Frontal cortex (tissue), 4 donors: ENCODE measurements around the gene AGFG2. TPM values are rescaled to one million over a fixed set of nuclear protein-coding genes. Genes with fewer than 3 reads are reported as not detected.
"Not testable (repeated sequence)": the region's sequence is repeated elsewhere in the genome, so short reads cannot be mapped to it uniquely, and the experiment has no call there.

Experiments
- DNase-seq, 2 donors: peaks; one replicate each; pipeline ENCODE4 v3.0.0; 2012; ENCODE audit warnings: low spot score in 2 of 2
- FAIRE-seq: peaks from 2 replicates; lab custom pipeline; 2012; peaks lifted over from hg19 to GRCh38; lab: Jason Lieb, UNC
- total RNA-seq: library from RNA; depleted of rRNA; stranded (reverse); fragments of >200 nt; gene quantifications from one replicate; pipeline ENCODE4 v1.2.3, GENCODE V29; 2014
- donor health status: control.
- donor health status: control.
- donor health status: control.

Gene AGFG2
- total RNA-seq, 1 donor from 2014 or later: 2.0 TPM

- FAIRE-seq (no peak), DNase-seq (no peak)
These were observed 7.3 kb downstream of the AGFG2 start for GRCh38 chr7:100546129-100546925.

- FAIRE-seq (no peak), DNase-seq (no peak)
These were observed 8.2 kb downstream of the AGFG2 start for GRCh38 chr7:100546926-100547800.

- no peak for DNase-seq
- FAIRE-seq: no peak
These were observed 8.9 kb downstream of the AGFG2 start for GRCh38 chr7:100547872-100548271.

GRCh38 chr7:100548446-100548845, 9.4 kb downstream of the AGFG2 start:
- not testable (repeated sequence) for FAIRE-seq, DNase-seq

DNA sequence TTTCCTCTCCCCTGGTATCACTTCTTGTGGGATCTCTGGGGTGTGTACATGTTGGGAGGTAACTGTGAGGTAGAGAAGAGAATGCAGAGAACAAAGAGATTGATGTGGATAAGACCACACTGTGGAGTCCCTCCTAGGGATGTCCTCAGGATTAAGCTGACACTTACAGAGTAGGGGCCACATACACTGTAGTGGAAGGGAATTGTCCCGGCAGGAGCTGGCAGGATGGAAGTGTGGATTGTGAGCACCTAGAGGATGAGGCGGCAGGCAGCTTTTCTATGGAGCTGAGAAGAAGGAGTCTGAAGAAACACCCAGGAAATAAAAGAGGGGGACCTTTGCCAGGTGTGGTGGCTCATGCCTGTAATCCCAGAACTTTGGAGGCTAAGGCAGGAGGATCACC, 13.5 kb downstream of the AGFG2 start:
- DNase-seq: no peak
- no peak for FAIRE-seq

DNA sequence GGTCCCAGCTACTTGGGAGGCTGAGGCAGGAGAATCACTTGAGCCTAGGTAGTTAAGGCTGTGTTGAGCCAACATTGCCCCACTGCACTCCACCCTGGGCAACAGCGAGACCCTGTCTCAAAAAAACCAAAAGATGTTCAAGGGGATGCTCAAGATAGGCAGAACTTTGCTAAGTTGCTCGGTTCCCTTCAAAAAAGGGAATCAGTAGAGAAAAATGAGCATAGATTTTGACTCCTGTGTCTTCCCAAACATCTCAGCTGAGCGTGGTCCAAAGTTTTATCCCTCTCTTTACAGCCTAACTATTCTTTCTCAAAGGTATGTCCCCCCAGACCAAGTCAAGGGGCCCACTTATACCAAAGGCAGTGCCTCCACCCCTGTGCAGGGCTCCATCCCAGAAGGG, 14.0 kb downstream of the AGFG2 start:
- DNase-seq (no peak), FAIRE-seq (no peak)

GRCh38 chr7:100555701-100556100, 16.7 kb downstream of the AGFG2 start:
- DNase-seq (no peak), FAIRE-seq (no peak)

DNA sequence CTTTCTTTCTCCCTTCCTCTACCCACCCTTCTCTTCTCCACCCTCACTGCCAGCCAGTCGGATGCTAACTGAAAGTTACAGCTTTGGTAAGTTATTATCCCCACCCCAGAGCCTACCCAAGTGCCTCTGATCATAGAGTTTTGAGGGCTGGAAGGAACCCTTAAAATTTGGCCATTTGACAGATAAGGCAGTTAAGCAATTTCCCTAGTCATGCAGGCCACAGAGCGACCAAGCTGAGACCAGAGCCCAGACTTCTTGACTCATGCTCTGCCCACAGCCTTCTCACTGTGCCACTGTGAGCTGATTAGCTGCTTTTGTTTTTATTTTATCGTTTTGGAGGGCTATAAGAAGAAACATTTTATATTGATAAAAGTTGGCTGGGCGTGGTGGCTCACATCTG, 17.5 kb downstream of the AGFG2 start:
- DNase-seq: no peak
- no peak for FAIRE-seq

GRCh38 chr7:100559127-100559526, 20.1 kb downstream of the AGFG2 start:
- FAIRE-seq (no peak), DNase-seq (no peak)

GRCh38 chr7:100561491-100562194, 22.6 kb downstream of the AGFG2 start:
- FAIRE-seq: no peak

DNA sequence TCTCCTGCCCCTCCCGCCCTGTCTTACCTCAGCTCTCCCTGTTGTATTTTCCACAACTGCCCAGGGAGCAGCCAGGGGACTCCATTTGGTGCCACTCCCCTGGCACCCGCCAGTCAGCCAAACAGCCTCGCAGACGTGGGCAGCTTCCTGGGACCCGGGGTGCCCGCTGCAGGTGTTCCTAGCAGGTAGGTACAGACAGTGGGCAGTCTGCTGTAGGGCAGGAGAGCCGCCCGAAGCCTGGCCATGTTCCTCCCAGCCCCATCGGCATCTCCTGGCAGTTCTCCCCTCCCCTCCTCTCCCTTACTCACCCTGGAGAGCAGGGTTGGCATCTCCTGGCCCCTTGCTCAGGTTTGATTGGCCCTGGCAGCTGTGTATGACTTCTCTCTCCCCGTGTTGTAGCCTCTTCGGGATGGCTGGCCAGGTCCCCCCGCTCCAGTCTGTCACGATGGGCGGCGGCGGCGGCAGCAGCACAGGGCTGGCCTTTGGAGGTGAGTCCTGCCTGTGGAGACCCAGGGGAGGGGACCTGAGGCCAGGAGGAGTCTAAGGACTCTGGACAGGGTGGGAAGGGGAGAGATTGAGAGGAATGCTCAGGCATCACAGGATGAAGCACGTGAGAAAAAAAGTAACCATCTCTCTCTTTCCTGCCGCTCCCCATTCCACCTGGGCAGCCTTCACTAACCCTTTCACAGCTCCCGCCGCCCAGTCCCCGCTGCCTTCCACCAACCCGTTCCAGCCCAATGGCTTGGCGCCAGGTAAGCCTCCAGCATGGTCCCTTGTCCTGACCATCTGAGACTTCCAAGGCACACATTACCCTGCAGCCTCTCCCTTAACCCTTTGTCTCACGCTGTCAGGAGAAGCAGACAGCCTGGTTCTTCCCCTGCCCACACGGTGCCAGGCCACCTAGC, 23.4 kb downstream of the AGFG2 start:
- DNase-seq: no peak
- FAIRE-seq: no peak

More at GRCh38 chr7:100561491-100562194, 22.6 kb downstream of the AGFG2 start:
- no peak for DNase-seq

DNA sequence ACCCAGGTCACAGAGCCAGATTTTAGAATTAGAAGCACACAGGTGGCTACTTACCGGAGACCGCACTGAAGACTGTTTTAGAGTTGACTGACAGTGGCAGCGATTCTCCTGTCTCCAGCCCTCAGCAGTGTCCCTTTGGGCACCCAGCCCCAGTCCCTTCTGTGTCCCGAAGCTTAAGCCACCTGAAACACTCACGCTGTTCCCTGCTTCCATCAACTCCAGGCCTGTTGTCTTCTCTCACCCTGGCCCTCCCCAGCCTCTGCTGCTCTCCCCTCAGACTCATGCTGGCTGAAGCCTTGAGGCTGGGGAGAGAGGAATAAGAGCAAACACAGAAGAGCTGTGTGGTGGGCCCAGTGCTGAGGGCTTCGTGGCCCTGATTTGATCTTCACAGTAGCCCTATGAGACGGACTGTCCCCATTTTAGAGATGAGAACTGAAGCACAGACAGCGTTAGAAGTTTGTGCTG, 24.1 kb downstream of the AGFG2 start:
- no peak for DNase-seq
- FAIRE-seq: no peak

DNA sequence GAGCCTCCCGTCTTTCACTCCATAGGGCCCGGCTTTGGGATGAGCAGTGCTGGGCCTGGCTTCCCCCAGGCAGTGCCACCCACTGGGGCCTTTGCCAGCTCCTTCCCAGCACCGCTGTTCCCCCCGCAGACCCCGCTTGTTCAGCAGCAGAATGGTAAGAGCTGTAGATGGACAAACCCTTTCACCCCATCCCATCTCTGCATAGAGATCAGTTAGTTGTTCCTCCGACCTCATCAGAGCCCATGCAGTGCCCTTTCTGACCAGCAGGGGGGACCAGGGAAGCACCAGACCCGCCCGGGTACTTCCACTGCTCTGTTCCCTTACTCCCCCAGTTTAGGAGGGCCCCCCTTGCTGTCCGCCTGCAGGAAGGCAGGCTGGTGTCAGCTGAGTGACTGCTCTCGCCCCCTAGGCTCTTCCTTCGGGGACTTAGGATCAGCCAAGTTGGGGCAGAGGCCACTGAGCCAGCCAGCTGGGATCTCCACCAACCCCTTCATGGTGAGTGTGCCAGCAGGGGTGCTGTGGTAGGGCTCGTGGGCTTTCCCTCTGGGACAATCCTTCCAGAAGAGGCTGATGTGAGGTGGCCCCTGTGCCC, 24.9 kb downstream of the AGFG2 start:
- FAIRE-seq: no peak

DNA sequence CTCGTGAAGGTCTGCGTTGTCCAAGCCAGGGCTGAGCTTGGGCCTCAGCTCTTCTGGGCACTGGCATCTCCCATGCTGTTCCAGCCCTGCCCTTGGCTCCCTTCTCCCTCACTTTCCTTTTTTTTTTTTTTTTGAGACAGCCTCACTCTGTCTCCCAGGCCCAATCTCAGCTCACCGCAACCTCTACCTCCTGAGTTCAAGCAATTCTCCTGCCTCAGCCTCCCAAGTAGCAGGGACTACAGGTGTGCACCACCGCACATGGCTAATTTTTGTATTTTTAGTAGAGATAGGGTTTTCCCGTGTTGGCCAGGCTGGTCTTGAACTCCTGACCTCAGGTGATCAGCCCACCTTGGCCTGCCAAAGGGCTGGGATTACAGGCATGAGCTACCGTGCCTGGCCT, 25.4 kb downstream of the AGFG2 start:
- DNase-seq, FAIRE-seq: not testable (repeated sequence)

More for the DNA sequence above, 24.9 kb downstream of the AGFG2 start:
- DNase-seq: peak; percentile 67 to 86

DNA sequence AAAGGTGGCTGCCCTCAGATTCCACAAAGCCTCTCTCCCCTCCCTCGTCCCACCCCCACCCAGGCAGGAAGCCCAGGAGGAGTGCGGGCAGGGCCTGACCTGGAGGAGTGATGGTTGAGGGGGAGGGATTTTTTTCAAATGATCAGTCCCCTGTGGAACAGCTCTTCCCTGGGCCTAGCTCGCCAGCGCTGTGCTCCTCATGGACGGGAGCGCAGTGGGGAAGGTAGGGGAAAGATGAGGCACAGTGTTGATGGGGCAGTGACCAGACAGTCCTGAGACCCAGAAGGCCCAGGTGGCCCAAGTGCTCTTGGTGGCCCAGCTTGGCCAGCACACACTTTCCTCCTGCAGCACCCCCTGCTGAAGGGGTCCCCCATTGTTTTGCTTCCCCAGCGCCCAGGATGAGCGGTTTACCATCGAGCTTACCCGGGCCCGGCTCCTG, 26.1 kb downstream of the AGFG2 start:
- no peak for DNase-seq
- FAIRE-seq: no peak

DNA sequence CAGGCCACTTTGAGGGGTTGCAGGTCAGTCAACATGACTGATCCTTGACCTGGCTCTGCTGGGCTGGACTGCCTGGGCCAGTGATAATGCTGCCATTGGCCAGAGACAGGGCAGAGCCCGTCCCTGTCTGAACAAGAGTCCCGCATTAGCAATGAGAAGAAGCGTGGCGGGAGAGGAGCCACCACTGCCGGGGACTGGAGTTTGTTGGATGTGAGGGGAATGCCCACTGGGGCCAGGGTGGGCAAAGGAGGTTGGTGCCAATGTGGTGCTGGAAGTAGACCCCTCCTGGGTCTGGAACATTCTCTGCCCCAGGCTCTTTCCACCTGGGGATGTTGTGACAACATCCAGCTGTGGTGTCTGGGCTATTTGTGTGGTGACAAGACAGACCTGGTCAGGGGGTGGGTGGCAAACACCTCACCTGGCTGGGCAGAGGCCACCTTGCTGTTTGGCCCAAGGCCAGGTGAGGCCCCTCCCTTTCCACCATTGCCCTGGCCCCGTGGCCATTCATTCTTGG, 27.1 kb downstream of the AGFG2 start:
- DNase-seq (no peak), FAIRE-seq (no peak)

DNA sequence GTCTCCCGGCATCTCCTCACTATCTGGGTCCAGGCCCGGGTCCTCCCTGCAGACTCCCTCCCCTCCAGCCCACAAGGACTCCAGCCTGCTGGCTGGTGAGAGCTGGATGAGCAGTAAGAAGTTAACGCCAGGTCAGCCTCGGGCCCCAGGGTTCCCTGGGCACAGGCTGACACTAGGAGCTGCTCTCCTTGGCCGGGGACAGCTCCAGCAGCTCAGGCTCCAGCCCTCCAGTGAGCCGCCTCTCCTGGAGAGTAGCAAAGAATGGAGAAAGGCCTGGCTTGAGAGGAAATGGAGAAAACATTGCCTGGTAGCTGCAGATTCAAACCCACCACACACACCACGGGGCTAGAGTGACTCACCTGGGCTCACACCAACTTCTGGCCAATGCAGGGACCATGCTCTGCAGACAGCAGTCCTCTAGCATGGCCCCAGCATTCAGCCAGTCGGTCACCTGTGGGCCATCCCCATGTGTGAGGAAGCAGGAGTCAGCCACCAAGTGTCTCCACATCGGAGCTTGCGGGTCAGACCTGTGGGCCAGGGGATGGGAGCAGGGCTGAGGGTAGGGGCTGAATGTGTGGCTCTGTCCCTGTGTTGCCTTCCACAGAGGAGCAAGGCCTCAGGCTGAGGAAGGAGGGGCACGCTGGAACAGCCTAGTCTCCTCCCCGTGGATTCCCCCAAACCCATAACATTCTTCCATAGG, 28.2 kb downstream of the AGFG2 start:
- FAIRE-seq: no peak

GRCh38 chr7:100567751-100568175, 28.8 kb downstream of the AGFG2 start:
- FAIRE-seq: no peak

More for the DNA sequence above, 28.2 kb downstream of the AGFG2 start:
- no peak for DNase-seq

More at GRCh38 chr7:100567751-100568175, 28.8 kb downstream of the AGFG2 start:
- DNase-seq: no peak
